CD8-positive, alpha-beta memory T cell (primary cell): ENCODE data around the gene TNFRSF8. TPM values are rescaled to one million over a fixed set of nuclear protein-coding genes. Genes with fewer than 3 reads are reported as not detected.

Source experiments
- CTCF ChIA-PET: fragments of 350-600 bp; sonication (Branson Sonifier 250); formaldehyde crosslinking; loops from one replicate; lab custom pipeline; 2021; ENCODE audit warnings: antibody characterized with exemption; lab: Charles Lee
- POLR2A ChIA-PET: fragments of 350-600 bp; sonication (Branson Sonifier 250); formaldehyde crosslinking; loops from one replicate; lab custom pipeline; 2021; ENCODE audit warnings: antibody characterized with exemption; lab: Charles Lee
- DNase-seq, 5 donors: peaks; one replicate each; pipeline versions ENCODE4 v3.0.0 to v3.0.0-alpha.2; 2020 to 2022; ENCODE audit warnings: mixed read lengths in 1 of 5
- H3K27ac ChIP-seq: one replicate; pipeline ENCODE4 v1.7.0; 2013; ENCODE audit warnings: low read depth, mild to moderate bottlenecking, low read length, moderate library complexity
- H3K27me3 ChIP-seq: 2 replicates; pipeline ENCODE4 v1.7.0; 2013; ENCODE audit warnings: low read length, mild to moderate bottlenecking; ENCODE audit not compliant: insufficient read depth, poor library complexity, severe bottlenecking
- H3K36me3 ChIP-seq: 2 replicates; pipeline ENCODE4 v1.7.0; 2013; ENCODE audit warnings: mild to moderate bottlenecking, low read length, moderate library complexity; ENCODE audit not compliant: insufficient read depth
- H3K4me1 ChIP-seq: 2 replicates; pipeline ENCODE4 v1.7.0; 2013; ENCODE audit warnings: mild to moderate bottlenecking, low read length, moderate library complexity; ENCODE audit not compliant: insufficient read depth
- H3K4me3 ChIP-seq: 2 replicates; pipeline ENCODE4 v1.7.0; 2013; ENCODE audit warnings: mild to moderate bottlenecking, low read length
- H3K9me3 ChIP-seq: 2 replicates; pipeline ENCODE4 v1.7.0; 2013; ENCODE audit warnings: mild to moderate bottlenecking, low read length
- H3K27ac Mint-ChIP-seq, 8 donors: one replicate each; pipeline ENCODE4 v1.8.0; 2020 to 2021; ENCODE audit warnings: mixed read lengths in 8 of 8, mild to moderate bottlenecking in 6 of 8, inconsistent platforms in 3 of 8, moderate library complexity in 3 of 8
- H3K27me3 Mint-ChIP-seq, 2 donors: one replicate each; pipeline ENCODE4 v1.8.0; 2020 to 2021; ENCODE audit warnings: mixed read lengths in 2 of 2, mild to moderate bottlenecking in 1 of 2, moderate library complexity in 1 of 2
- H3K36me3 Mint-ChIP-seq, 3 donors: one replicate each; pipeline ENCODE4 v1.8.0; 2020 to 2021; ENCODE audit warnings: mixed read lengths in 3 of 3, inconsistent platforms in 1 of 3, mild to moderate bottlenecking in 1 of 3
- H3K4me1 Mint-ChIP-seq, 3 donors: one replicate each; pipeline ENCODE4 v1.8.0; 2020 to 2021; ENCODE audit warnings: mixed read lengths in 3 of 3, inconsistent platforms in 1 of 3, mild to moderate bottlenecking in 1 of 3
- H3K4me3 Mint-ChIP-seq, 7 donors: one replicate each; pipeline ENCODE4 v1.8.0; 2020 to 2021; ENCODE audit warnings: mixed read lengths in 7 of 7, mild to moderate bottlenecking in 6 of 7, moderate library complexity in 4 of 7, inconsistent platforms in 2 of 7
- H3K9me3 Mint-ChIP-seq, 5 donors: one replicate each; pipeline ENCODE4 v1.8.0; 2020 to 2022; ENCODE audit warnings: mixed read lengths in 5 of 5, mild to moderate bottlenecking in 3 of 5, moderate library complexity in 2 of 5, inconsistent platforms in 1 of 5
- polyA plus RNA-seq: library from polyadenylated mRNA; unstranded; fragments of 300-500 nt; fragmentation: Illumina TruSeq; gene quantifications from one replicate; pipeline ENCODE4 v1.2.3, GENCODE V29; 2021
- total RNA-seq, 2 experiments: library from RNA; stranded (reverse); gene quantifications; one replicate each; pipeline ENCODE4 v1.2.3, GENCODE V29; 2021

TNFRSF8 gene
- total and polyA plus RNA-seq, 3 experiments from 2014 or later: 1.5 to 1.9 TPM; not detected in 1

DNA sequence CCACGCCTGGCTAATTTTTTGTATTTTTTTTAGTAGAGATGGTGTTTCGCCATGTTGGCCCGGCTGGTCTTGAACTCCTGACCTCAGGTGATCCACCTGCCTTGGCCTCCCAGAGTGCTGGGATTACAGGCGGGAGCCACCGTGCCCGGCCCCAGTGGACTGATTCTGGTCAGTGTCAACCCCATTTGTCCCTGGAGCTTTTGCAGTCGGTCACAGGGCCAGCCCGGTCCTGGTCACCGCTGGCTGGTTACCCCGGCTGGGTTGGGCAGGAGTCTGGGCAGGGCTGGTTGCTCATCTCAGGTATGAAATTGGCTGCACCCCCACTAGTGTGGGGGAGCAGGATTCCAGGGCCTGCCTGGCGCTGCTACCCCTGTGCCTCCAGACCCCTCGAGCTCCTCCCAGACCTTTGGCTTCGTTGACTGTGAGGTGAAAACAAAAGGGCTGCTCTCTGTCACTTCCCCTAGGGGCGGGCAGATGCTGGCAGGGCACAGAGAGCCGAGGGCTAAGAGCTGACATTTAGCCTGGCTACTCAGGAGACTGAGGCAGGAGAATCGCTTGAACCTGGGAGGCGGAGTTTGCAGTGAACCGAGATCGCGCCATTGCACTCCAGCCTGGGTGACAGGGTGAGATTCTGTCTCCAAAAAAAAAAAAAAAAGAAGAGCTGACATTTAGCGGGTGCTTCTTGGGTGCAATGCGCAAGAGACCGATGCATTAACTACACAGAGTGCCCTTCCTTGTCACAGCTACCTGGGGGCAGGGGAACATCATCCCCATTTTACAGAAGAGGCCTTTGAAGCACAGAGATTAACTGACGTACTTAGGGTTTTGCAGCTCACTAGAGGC, 114.3 kb downstream of the TNFRSF8 start:
- Histone ChIP-seq H3K27me3 (no peaks in the 10 kb centered on the region), H3K27ac (peak overlapping the region; percentile 76), H3K4me3 (peak overlapping the region; percentile 63), H3K4me1 (peaks cover 82% of the 10 kb centered on the region), H3K36me3 (no peaks in the 10 kb centered on the region), H3K9me3 (no peaks in the 10 kb centered on the region)
- Mint-ChIP-seq H3K27ac (peak overlapping the region; percentile 97 to 100 (median 100)), H3K4me3 (peak overlapping the region; percentile 67 to 93 (median 85)), H3K9me3 (peaks cover 0 to 2% (median 0%) of the 10 kb centered on the region in 5 donors), H3K27me3 (peaks cover 0 to 10% of the 10 kb centered on the region in 2 donors), H3K36me3 (peaks cover 0 to 44% (median 0%) of the 10 kb centered on the region in 3 donors), H3K4me1 (peaks cover 81 to 94% (median 84%) of the 10 kb centered on the region in 3 donors)
- CTCF ChIA-PET: interaction anchor here (0.6 to 6.7 kb wide), 15 partner anchors 9 to 60 kb away, joined by 3 to 68 read pairs (median 4); no protein-coding TSS in a partner anchor
- POLR2A ChIA-PET: interaction anchor here (0.7 to 3.1 kb wide), 13 partner anchors 8 to 269 kb away, joined by 3 to 38 read pairs (median 6); partner anchors contain the start of gene TNFRSF1B
- DNase-seq: peak in 1 of 5 donors; percentile 28

DNA sequence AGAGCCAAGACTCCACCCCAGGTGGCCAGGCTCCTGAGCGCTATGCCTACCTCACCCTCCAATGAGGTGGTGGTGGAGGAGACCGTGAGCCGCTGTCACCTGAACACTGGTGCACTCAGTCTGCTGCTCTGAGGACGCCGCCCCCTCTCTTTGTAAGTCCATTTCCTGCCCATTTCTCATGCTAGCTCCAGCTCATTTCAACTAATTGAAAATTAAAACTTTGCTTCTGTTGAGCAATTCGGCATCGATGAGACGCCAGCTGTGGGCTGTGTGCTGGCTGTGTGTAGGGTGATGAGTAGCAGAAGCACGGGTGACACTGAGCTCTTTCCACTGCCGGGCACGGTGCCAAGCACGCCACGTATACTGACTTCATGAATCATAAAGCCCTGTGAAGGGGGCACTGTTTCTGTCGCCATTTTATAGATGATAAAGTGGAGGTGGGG, 114.9 kb downstream of the TNFRSF8 start:
- H3K36me3 ChIP-seq: no peaks in the 10 kb centered on the region
- H3K4me1 ChIP-seq: peaks cover 82% of the 10 kb centered on the region
- CTCF ChIA-PET: interaction anchor here (0.6 to 6.7 kb wide), 16 partner anchors 9 to 61 kb away, joined by 3 to 68 read pairs (median 4); no protein-coding TSS in a partner anchor
- Mint-ChIP-seq H3K9me3 (peaks cover 0 to 2% (median 0%) of the 10 kb centered on the region in 5 donors), H3K4me3 (peak overlapping the region; percentile 67 to 93 (median 85)), H3K36me3 (peaks cover 0 to 45% (median 0%) of the 10 kb centered on the region in 3 donors), H3K4me1 (peaks cover 81 to 94% (median 84%) of the 10 kb centered on the region in 3 donors), H3K27me3 (peaks cover 0 to 10% of the 10 kb centered on the region in 2 donors), H3K27ac (peak overlapping the region; percentile 97 to 100 (median 100))
- POLR2A ChIA-PET: interaction anchor here (0.7 to 3.1 kb wide), 14 partner anchors 9 to 270 kb away, joined by 3 to 38 read pairs (median 6); partner anchors contain the start of gene TNFRSF1B
- peak; percentile 85 to 98 (median 90) for DNase-seq
- no peaks in the 10 kb centered on the region for H3K9me3 ChIP-seq
- peak overlapping the region; percentile 63 for H3K4me3 ChIP-seq
- H3K27ac ChIP-seq: peak overlapping the region; percentile 76
- no peaks in the 10 kb centered on the region for H3K27me3 ChIP-seq

DNA sequence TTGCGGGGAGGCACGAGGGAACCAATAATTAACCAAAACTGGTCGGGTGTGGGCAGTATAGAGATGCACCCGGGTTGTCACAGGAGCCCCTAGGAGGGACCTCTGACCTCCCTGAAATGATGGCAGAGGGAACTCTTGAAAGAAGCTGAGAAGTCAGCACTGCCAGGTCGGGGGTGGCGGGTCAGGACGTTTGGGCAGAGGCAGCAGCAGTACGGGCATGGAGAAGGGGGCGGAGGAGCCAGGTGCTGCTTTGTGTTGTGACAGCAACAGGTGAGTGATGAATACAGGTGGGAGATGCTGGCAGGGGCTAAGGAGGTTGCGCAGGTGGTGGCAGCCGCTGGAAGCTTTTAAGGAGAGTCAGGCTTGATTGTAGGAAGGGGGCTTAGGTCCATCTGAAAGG, 115.4 kb downstream of the TNFRSF8 start:
- Mint-ChIP-seq H3K27me3 (peaks cover 0 to 10% of the 10 kb centered on the region in 2 donors), H3K4me3 (peak overlapping the region; percentile 67 to 93 (median 85)), H3K27ac (peak overlapping the region; percentile 97 to 100 (median 100)), H3K4me1 (peaks cover 81 to 94% (median 84%) of the 10 kb centered on the region in 3 donors), H3K9me3 (peaks cover 0 to 2% (median 0%) of the 10 kb centered on the region in 5 donors), H3K36me3 (peaks cover 0 to 47% (median 0%) of the 10 kb centered on the region in 3 donors)
- CTCF ChIA-PET: interaction anchor here (0.8 to 6.7 kb wide), 14 partner anchors 10 to 61 kb away, joined by 3 to 68 read pairs (median 4); no protein-coding TSS in a partner anchor
- H3K27me3 ChIP-seq: no peaks in the 10 kb centered on the region
- POLR2A ChIA-PET: interaction anchor here (0.8 to 3.1 kb wide), 12 partner anchors 9 to 270 kb away, joined by 3 to 38 read pairs (median 5); partner anchors contain the start of gene TNFRSF1B
- peaks cover 78% of the 10 kb centered on the region for H3K4me1 ChIP-seq
- H3K27ac ChIP-seq: peak overlapping the region; percentile 76
- no peak for DNase-seq
- no peaks in the 10 kb centered on the region for H3K9me3 ChIP-seq
- no peaks in the 10 kb centered on the region for H3K36me3 ChIP-seq
- H3K4me3 ChIP-seq: peak overlapping the region; percentile 63

DNA sequence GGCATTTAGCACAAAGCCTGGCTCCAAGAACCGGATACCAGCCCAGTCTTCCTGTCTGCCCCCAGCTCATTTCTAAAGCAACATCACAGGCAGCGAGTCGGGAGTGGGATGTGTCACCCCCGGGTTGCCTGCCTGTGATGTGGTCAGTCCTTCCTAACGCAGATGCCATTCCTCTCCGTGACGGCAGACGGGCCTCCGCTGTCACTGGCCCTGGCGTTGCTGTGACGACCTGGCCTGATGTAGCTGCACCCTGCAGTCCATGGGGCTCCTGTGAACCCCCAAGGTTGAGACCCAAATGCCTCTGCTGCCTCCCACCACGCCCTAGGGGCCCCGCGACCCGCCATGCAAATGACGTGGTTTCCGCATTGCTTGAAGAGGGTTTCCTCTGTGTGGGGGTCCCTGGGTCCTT, 116.0 kb downstream of the TNFRSF8 start:
- POLR2A ChIA-PET: interaction anchor here (0.9 to 3.1 kb wide), 9 partner anchors 10 to 271 kb away, joined by 3 to 38 read pairs (median 5); no protein-coding TSS in a partner anchor
- H3K9me3 ChIP-seq: no peaks in the 10 kb centered on the region
- CTCF ChIA-PET: interaction anchor here (1.0 to 6.7 kb wide), 6 partner anchors 17 to 54 kb away, joined by 3 to 68 read pairs (median 6); no protein-coding TSS in a partner anchor
- H3K36me3 ChIP-seq: no peaks in the 10 kb centered on the region
- H3K27ac Mint-ChIP-seq: peak overlapping the region; percentile 97 to 100 (median 100)
- H3K27me3 Mint-ChIP-seq: peaks cover 0 to 6% of the 10 kb centered on the region in 2 donors
- no peaks in the 10 kb centered on the region for H3K27me3 ChIP-seq
- H3K36me3 Mint-ChIP-seq: peaks cover 0 to 44% (median 0%) of the 10 kb centered on the region in 3 donors
- no peaks in the 10 kb centered on the region for H3K9me3 Mint-ChIP-seq
- peak overlapping the region; percentile 67 to 93 (median 85) for H3K4me3 Mint-ChIP-seq
- peaks cover 76% of the 10 kb centered on the region for H3K4me1 ChIP-seq
- H3K27ac ChIP-seq: peak overlapping the region; percentile 81
- peak; percentile 81 to 94 (median 90) for DNase-seq
- peak overlapping the region; percentile 63 for H3K4me3 ChIP-seq
- peaks cover 81 to 94% (median 84%) of the 10 kb centered on the region in 3 donors for H3K4me1 Mint-ChIP-seq

DNA sequence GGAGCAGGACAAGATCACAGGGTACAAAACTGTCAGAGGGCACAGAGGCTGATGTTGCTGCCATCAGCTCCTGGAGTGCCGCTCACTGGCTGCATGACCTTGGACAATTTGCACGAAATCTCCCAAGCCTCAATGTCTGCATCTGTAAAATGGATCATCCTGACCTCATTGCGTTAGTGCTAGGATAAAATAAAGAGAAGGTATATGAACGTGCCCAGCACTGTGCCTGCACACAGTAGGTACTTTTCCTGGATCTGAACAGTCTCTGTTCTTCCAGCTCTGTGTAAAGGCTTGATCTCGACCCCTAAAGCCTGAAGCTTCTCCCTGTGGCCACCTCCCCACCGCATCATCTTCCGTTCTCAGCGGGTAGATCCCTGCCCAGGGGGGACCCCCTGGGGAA, 116.6 kb downstream of the TNFRSF8 start:
- Mint-ChIP-seq H3K4me1 (peaks cover 81 to 94% (median 82%) of the 10 kb centered on the region in 3 donors), H3K36me3 (peaks cover 0 to 44% (median 0%) of the 10 kb centered on the region in 3 donors), H3K4me3 (peak overlapping the region in 6 of 7 donors; percentile 80 to 93 (median 86)), H3K27ac (peak overlapping the region; percentile 97 to 100 (median 100)), H3K9me3 (no peaks in the 10 kb centered on the region), H3K27me3 (peaks cover 0 to 6% of the 10 kb centered on the region in 2 donors)
- CTCF ChIA-PET: interaction anchor here (1.1 to 6.7 kb wide), 4 partner anchors 29 to 55 kb away, joined by 3 to 68 read pairs (median 5); no protein-coding TSS in a partner anchor
- H3K4me3 ChIP-seq: peak overlapping the region; percentile 63
- no peaks in the 10 kb centered on the region for H3K36me3 ChIP-seq
- H3K4me1 ChIP-seq: peaks cover 76% of the 10 kb centered on the region
- H3K27ac ChIP-seq: peak overlapping the region; percentile 81
- no peak for DNase-seq
- no peaks in the 10 kb centered on the region for H3K9me3 ChIP-seq
- POLR2A ChIA-PET: interaction anchor here (1.4 to 3.1 kb wide), 3 partner anchors 11 to 47 kb away, joined by 4 to 38 read pairs (median 11); no protein-coding TSS in a partner anchor
- no peaks in the 10 kb centered on the region for H3K27me3 ChIP-seq

DNA sequence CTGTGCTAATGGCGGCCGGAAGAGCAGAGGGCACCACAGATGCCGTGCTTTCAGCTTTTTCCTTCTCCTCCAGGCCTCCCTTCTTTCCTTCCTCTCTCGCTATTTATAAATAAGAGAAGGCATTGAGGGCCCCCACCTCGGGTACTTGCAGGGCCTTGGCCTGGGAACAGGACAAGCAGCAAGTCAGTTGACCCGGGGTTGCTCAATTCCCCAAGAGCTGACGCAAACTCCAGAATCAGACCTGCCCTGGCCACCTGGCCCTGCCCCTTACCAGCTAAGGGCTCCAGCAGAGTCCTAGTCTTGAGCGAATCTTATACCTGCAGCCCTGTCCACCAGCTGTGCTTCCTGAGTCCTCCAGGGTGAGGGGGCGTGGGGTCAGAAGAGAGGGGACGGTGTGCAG, 117.2 kb downstream of the TNFRSF8 start:
- no peak overlapping the region for H3K27ac ChIP-seq
- no peak for DNase-seq
- H3K27me3 ChIP-seq: no peaks in the 10 kb centered on the region
- Mint-ChIP-seq H3K27me3 (peaks cover 0 to 6% of the 10 kb centered on the region in 2 donors), H3K4me3 (peak overlapping the region in 1 of 7 donors; percentile 41), H3K4me1 (peaks cover 80 to 94% (median 85%) of the 10 kb centered on the region in 3 donors), H3K9me3 (no peaks in the 10 kb centered on the region), H3K27ac (peak overlapping the region in 7 of 8 donors; percentile 88 to 100 (median 100)), H3K36me3 (peaks cover 0 to 44% (median 0%) of the 10 kb centered on the region in 3 donors)
- H3K4me3 ChIP-seq: no peak overlapping the region
- H3K4me1 ChIP-seq: peaks cover 76% of the 10 kb centered on the region
- no peaks in the 10 kb centered on the region for H3K36me3 ChIP-seq
- CTCF ChIA-PET: interaction anchor here (1.0 to 1.7 kb wide), 3 partner anchors 16 to 61 kb away, joined by 3 to 7 read pairs (median 4); no protein-coding TSS in a partner anchor
- POLR2A ChIA-PET: no interaction called here
- no peaks in the 10 kb centered on the region for H3K9me3 ChIP-seq

DNA sequence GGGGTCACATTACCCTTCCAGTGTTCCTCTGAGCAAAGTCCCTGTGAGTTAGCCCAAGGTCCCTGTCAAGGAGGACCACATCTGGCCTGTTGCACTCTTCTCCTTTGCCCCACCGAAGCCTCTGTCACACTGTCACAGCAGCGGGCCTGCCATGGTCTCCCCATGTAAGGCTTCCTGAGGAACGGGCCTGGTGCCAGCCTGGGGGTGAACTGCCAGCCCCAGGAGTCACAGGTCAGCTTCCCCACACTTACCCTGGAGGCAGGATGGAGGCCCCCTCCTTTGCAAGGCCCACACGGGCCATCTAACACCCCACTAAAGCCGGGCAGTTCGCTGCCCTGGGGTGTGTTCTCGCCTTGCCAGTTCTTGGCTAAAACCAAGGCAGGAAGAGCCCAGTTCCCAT, 117.8 kb downstream of the TNFRSF8 start:
- no peaks in the 10 kb centered on the region for H3K27me3 ChIP-seq
- peaks cover 0 to 42% (median 0%) of the 10 kb centered on the region in 3 donors for H3K36me3 Mint-ChIP-seq
- DNase-seq: no peak
- H3K27ac Mint-ChIP-seq: peak overlapping the region; percentile 34 to 100 (median 92)
- H3K4me3 ChIP-seq: no peak overlapping the region
- H3K36me3 ChIP-seq: no peaks in the 10 kb centered on the region
- H3K4me1 Mint-ChIP-seq: peaks cover 82 to 94% (median 85%) of the 10 kb centered on the region in 3 donors
- POLR2A ChIA-PET: no interaction called here
- H3K9me3 Mint-ChIP-seq: no peaks in the 10 kb centered on the region
- H3K27me3 Mint-ChIP-seq: peaks cover 0 to 6% of the 10 kb centered on the region in 2 donors
- peaks cover 74% of the 10 kb centered on the region for H3K4me1 ChIP-seq
- H3K27ac ChIP-seq: no peak overlapping the region
- CTCF ChIA-PET: interaction anchor here (1.0 to 1.7 kb wide), 3 partner anchors 15 to 61 kb away, joined by 3 to 7 read pairs (median 4); no protein-coding TSS in a partner anchor
- H3K9me3 ChIP-seq: no peaks in the 10 kb centered on the region
- H3K4me3 Mint-ChIP-seq: peak overlapping the region in 1 of 7 donors; percentile 56
